HEK293 (cell line): Measurements from ENCODE around the gene CDKN2D.

ENCODE experiments used
- HOXC10 ChIP-seq: sonication (generic); formaldehyde crosslinking; IDR thresholded peaks from 2 replicates; pipeline ENCODE4 v1.8.1; 2023; ENCODE audit warnings: mild to moderate bottlenecking, missing genetic modification reagents
- ZNF510 ChIP-seq: fragments of 450-650 bp; formaldehyde crosslinking; IDR thresholded peaks from 2 replicates; pipeline ENCODE4 v1.5.1; 2018; ENCODE audit warnings: mild to moderate bottlenecking, missing genetic modification characterization, missing biosample characterization; ENCODE audit not compliant: insufficient replicate concordance
- ZNF629 ChIP-seq: fragments of 450-650 bp; formaldehyde crosslinking; IDR thresholded peaks from 2 replicates; pipeline ENCODE4 v1.5.1; 2017; ENCODE audit warnings: missing biosample characterization, missing genetic modification characterization
- TF ChIP-seq, protein P1 (sequence below): fragments of 450-650 bp; formaldehyde crosslinking; IDR thresholded peaks from 2 replicates; pipeline ENCODE4 v1.5.1; 2016; ENCODE audit warnings: missing biosample characterization, missing genetic modification characterization
- TF ChIP-seq, protein P2 (sequence below): fragments of 450-650 bp; formaldehyde crosslinking; IDR thresholded peaks from 2 replicates; pipeline ENCODE4 v1.5.1; 2016; ENCODE audit warnings: missing biosample characterization, missing genetic modification characterization

DNA sequence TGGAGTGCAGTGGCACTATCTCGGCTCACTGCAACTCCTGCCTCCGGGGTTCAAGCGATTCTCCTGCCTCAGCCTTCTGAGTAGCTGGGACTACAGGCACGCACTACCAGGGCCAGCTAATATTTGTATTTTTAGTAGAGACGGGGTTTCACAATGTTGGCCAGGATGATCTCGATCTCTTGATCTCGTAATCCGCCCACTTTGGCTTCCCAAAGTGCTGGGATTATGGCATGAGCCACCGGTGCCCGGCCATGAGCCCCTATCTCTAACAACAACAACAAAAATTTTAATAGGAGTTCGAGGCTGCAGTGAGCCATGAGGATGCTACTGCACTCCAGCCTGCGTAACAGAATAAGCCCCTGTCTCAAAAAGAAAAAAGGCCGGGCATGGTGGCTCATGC lies 13.3 kb upstream of the CDKN2D start:
- TF ChIP-seq, protein P1, sequence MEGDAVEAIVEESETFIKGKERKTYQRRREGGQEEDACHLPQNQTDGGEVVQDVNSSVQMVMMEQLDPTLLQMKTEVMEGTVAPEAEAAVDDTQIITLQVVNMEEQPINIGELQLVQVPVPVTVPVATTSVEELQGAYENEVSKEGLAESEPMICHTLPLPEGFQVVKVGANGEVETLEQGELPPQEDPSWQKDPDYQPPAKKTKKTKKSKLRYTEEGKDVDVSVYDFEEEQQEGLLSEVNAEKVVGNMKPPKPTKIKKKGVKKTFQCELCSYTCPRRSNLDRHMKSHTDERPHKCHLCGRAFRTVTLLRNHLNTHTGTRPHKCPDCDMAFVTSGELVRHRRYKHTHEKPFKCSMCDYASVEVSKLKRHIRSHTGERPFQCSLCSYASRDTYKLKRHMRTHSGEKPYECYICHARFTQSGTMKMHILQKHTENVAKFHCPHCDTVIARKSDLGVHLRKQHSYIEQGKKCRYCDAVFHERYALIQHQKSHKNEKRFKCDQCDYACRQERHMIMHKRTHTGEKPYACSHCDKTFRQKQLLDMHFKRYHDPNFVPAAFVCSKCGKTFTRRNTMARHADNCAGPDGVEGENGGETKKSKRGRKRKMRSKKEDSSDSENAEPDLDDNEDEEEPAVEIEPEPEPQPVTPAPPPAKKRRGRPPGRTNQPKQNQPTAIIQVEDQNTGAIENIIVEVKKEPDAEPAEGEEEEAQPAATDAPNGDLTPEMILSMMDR (tag by site-specific recombination), result no peak
- TF ChIP-seq HOXC10 (CRISPR knock-in tag) (no peak), ZNF629 (tag by site-specific recombination) (no peak), ZNF510 (tag by site-specific recombination) (no peak)
- TF ChIP-seq, protein P2, sequence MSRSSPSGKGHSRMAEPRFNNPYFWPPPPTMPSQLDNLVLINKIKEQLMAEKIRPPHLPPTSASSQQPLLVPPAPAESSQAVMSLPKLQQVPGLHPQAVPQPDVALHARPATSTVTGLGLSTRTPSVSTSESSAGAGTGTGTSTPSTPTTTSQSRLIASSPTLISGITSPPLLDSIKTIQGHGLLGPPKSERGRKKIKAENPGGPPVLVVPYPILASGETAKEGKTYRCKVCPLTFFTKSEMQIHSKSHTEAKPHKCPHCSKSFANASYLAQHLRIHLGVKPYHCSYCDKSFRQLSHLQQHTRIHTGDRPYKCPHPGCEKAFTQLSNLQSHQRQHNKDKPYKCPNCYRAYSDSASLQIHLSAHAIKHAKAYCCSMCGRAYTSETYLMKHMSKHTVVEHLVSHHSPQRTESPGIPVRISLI, result no peak
